CD4-positive, alpha-beta T cell treated with Interleukin-2 at 100 ng/mL for 4 hours (primary cell): ENCODE data around the gene SPECC1.
"Not testable (repeated sequence)": the region's sequence is repeated elsewhere in the genome, so short reads cannot be mapped to it uniquely, and the experiment has no call there.

Experiments used
- DNase-seq: peaks from one replicate; pipeline ENCODE4 v3.0.0-alpha.2; 2020; ENCODE audit warnings: low spot score

The SPECC1 gene

DNA sequence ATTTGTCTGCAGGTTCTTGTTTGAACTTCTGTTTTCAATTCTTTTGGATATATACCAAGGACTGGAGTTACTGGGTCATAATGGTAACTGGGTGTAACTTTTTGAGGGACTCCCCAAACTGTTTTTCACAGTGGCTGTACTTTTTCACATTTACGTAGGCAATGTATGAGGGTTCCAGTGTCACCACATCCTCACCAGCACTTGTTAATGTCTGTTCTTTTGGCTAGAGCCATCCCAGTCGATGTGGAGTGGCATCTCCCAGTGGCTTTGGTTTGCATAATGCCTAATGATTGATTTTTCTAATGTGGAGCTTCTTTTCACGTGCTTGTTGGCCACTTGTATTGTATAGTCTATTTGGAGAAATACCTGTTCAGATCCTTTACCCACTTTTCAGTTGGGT lies 59.3 kb downstream of the SPECC1 start:
- DNase-seq: no peak

DNA sequence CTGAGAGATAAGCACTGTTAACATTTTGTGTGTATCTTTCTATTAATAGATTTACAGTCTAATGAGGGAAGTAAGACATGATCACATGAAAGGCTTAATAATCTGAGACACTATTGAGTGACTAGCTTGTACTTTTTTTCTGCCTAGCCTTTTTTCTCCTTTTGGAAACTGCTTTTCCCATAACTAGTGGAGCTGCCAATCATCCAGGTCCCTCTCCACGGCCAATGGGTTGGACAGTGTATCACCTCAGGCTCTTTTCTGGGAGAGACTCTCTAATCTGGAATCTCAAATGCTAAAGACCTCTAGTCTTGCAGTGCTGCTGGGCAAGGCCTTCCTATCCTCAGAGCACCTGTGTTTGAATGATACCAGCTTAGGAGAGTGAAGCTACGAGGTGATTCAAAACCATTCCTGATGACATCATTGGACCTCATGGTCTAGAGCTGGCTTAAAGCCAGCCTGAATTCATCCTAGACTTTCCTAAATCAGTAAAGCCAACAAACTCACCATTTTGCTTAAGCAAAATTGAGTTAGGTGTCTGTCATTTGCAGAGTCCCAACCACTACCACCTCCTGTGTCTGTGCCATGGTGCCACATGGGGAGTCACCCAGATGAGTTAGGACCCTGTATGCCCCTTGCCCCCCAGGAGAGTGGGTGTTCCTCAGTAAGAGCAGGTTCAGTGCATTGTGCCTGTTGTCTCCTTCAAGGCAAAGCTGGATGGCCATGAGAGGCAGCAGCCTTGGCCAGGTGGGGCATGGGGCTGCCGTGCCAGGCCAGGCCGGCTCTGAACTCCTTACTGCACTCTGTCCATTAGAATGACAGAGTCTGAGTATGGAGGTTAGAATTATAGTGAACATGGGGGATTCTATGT lies 62.9 kb downstream of the SPECC1 start:
- DNase-seq: no peak

DNA sequence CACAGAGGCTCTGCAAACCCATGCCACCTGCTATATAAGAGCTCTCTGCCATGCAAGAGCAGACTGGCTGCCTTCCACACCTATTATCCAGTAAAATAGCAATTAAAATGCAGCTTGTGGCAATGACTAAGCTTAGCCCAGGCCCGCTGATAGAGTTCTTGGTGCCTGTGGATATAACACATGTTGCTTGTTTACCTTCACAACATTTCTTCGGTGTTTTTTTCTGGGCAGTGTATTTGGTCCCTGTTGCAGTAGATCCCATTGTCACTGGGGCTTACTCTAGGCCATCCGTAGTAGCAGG lies 63.5 kb downstream of the SPECC1 start:
- no peak for DNase-seq

DNA sequence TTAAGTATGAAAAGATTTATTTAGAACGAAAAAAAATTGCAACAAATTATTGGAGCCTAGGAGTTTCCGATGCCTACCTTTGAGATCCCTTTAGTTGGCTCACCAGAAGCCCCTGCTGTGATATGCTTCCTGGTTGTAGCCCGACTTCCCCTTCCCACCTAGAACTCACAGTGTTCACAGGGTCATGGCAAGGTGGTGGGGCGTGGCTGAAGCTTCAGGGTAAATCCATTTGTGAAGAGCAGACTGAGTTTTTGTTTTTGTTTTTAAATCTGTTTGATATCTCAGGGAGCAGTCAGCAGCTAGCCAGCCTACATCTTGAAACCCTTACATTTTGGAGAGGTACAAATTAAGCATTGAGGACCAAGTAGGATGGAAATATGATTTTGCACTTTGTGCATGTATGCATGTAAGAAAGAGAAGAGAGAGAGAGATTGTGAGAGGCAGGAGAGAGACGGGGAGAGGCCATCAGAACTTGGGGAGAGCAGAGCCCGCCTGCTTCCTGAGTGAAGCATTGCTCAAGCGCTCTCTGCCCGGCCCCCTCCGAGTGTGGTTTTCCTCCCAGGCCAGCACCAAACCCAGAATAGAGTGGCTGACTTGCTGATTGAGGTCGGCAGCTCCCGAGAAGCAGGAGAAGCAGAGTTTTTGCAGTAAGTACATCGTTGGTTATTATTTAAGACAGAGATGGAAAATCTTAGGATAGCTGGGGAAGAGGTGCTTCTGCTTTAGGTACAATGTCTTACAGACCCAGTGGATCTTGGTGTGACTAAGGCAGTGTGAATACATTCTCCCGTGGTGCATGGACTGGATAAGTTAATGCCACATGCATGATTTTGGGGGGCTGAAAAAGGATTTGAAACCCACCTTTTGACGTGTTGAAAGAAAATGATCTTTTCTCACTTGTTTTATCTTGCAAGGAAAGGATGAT lies 64.2 kb downstream of the SPECC1 start:
- peak; percentile 26 for DNase-seq

DNA sequence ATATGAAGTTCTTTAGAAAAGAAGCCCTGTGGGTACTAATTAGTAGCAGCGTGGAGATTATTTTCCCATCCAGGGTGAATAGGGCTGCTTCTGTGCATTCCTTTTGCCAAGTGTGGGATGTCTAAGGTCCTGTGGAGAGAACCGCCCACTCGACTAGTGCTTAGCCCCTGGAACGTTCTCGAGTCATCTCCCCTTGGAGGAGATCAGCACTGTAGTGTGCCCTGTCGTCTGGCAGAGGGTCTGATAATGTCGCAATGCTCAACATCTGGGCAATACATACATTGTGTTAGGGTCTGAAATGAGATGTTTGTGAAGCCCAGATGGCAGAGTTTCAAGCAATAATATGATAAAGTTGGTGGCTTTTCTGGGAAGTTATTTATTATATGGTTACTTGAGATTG lies 64.8 kb downstream of the SPECC1 start:
- no peak for DNase-seq

DNA sequence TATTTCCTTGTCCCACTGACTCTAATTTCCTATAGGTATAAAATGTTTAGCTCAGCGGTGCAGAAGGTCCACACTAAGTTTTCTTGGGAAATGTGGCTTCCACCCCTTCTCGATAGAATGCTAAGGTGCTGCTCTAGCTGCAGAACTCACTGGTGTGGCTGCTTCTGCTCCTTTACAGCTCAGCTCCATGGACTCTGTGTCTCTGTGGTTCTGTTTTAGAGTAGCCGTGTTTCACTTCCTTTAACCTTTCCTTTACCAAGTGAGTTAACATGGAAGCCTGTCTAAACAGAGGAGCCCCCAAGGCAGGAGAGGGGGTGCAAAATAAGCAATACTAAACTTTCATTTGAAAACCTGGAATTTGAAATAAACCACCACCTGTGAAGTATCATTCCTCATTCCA lies 65.3 kb downstream of the SPECC1 start:
- no peak for DNase-seq

DNA sequence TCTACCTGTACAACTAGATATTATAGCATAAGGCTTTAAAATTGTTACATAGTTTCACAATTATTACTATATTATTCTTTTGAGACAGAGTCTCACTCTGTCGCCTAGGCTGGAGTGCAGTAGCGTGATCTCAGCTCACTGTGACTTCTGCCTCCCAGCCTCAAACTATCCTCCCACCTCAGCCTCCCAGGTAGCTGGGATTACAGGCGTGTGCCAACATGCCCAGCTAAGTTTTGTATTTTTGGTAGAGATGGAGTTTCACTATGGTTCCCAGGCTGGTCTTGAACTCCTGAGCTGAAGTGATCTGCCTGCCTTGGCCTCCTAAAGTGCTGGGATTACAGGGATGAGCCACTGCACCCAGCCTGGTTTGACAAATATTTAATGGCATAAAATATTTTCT lies 67.0 kb downstream of the SPECC1 start:
- not testable (repeated sequence) for DNase-seq

DNA sequence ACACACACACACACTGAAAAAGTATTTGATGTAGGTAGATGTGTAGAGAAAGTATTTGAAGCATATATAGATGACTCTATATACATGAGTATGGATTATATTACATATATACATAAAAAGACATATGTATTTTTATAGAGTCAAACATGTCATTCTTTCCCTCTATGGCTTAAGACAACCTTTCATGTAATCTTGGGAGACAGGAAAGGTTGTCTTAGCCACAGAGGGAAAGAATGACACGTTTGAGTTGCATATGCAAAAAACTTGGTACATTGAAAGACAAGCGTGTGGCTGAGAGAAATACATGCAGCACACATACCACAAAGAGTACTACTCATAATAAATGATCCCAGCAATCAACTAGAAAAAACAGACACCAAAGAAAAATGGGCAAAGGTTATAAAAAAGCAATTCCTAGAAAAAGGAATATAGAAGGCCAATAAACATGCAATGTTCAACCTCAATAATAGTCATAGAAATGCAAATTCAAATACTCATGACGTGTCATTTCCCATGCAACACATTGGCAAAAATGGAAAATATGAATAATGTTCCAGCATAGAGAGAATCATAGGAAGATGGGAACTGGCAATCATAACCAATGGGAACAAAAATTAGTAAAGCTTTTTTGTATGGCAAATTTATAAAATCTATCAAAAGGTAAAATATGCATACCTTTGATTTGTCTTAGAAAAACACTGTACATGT lies 69.0 kb downstream of the SPECC1 start:
- DNase-seq: no peak

DNA sequence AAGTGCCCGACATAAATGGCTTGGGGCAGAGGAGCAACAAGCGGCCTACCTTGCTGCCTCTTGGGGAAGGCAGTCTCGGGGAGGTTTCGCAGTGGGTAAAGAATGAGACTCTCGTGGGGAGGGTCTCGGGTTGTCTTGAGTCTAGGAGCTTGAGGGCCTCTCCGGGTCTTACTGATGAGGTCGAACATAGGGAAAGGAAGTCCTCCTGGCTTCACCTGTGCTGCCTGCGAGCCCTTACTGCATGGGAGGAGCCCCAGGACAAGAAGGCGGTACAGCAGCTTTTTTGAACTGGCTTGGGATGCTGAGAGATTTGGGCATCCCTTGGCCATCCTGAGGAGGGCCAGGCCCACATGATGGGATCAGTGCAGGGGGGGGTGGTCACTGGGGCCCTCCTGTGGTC lies 71.4 kb downstream of the SPECC1 start:
- DNase-seq: no peak

DNA sequence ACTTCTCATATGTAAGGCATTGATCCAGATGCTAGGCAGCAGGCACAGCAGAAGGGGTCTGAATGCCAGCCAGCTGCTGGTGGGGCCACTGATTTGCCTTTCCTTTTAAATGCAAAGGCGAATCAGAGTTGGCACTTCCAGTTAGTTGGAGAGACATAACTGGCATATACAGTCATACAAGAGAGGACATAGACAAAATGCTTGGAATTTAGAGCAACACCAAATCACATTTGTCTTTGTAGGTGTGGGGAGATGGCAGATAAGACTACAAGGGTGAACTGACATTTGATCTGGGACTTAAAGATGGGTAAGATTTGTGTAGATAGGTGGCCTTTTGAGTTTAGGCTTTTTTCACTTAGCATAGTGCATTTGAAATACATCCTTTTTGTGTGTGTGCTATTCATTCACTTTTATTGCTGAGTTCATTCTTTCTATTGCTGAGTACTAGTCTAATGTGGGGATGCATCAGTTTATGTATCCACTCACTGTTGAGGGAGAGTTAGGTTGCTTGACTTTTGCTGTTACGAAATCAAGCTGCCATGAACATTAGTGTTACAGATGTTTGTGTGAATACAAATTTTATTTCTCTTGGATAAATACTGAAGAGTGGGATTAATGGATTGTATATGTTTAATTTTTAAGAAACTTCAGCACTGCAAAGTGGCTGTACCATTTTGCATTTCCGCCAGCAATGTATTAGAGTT lies 74.1 kb downstream of the SPECC1 start:
- DNase-seq: no peak

DNA sequence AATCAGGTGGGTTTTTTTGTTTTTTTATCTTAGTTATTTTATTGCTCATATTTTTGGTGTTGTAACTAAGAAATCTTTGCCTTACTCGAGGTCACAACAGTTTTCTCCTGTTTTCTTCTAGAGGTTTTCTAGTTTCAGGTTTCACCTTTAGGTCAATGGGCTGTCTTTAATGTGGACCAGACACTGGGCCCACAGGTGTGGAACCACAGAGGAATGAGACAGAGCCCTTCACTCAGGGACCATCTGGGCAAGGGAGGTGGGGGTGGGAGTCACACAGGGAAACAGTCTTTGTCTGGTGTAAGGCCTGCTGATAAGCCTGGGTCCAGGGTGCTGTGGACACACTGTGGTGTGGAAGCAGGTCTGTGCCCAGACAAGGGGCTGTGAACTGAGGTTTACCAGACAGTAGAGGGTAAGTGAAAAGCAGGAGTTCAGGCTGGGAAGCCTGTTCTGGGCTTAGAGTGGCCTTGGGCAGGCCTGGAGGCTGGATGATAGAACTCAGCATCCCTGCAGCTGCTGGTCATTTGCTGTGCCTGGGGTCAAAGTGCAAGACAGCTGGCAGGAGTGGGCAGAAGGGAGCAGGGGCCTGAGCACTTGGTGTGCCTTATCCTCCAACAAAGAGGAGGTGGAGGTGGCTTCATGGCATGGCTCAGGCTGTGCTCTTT lies 75.6 kb downstream of the SPECC1 start:
- DNase-seq: no peak

DNA sequence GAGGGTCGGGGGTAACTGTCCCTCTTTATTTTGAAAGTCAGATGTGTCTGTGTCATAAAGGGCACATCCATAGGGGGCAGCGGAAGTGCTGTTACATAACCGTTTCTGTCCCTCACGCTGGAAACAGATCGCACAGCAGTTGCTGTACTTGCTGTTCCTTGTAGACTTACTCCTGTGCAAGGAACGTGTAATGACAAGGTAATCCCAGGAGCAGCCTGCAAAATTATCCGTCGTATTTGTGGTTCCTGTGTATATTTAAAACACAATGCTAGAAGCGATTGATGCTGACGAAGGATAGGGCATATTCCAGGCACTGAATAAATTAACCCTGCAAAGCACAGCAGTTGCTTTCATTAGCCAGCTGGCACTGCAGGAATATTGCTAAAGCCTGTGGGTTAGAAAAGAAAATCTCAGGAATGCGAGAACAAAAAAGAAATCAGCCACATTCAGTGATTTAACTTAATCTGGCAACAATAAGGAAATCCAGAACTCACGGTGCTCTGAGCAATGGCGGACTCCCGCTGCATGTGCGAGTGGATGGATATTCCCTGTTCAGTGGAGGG lies 76.2 kb downstream of the SPECC1 start:
- no peak for DNase-seq

DNA sequence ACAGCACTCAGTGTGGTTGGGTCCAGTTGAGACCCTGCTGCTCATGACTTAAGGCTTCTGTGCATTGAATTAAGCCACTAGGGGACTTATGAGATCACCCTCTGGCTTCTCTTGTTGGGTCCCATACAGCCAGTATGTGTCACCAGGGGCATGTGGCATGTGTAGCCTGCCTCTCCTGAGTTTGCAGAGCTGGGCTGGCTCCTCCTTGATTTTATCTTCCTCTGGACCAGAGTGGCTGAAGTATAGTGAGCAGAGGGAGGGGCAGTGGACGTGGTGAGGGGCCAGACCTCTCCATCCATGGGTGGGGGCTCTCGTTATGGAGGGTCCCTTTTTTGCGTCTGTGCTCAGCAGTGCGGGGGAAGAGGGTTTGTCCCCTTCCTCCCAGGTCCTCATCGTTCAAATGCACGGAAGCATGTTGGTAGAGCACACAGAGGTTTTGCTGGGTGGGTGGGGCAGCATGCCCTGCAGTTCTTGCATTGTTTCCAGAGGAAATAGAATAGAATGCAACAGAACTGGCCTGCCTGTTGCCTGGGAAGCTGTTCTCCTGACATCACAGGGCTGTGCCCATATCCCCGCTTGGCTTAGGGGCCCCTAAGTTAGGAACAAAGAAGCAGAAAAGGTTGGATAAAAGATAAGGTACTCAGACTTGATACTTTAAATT lies 77.4 kb downstream of the SPECC1 start:
- DNase-seq: no peak

DNA sequence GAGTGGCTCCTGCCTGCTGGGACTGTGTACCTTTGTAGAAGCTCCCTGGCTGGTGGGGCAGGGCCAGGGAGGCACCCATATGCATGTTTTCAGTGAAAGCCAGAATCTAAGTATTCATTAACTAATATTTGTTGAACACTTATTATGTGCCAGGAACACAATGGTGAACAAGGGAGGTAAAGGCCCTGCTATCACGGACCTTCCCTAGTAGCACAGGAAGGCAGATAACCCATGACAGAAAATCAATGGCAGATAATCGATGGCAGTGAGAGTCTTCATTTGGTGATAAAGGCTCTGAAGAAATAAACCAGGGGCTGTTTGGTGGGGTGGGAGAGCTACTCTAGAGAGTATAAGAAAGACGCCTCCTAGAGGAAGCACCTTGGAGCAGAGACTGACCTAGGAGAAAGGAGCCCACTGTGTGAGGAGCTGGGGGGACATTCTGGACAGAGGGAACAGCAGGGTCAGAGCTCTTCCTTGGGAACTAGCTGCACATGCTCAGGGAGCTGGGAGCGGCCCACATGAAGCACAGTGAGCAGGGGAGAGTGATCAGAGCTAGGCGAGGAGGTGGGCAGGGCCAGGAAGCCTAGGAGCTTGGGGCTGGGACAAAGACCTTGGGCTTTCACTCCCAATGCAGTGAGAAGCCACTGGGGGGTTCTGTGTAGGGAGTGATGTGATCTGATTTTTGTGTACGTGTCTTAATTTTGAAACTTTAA lies 78.5 kb downstream of the SPECC1 start:
- no peak for DNase-seq

DNA sequence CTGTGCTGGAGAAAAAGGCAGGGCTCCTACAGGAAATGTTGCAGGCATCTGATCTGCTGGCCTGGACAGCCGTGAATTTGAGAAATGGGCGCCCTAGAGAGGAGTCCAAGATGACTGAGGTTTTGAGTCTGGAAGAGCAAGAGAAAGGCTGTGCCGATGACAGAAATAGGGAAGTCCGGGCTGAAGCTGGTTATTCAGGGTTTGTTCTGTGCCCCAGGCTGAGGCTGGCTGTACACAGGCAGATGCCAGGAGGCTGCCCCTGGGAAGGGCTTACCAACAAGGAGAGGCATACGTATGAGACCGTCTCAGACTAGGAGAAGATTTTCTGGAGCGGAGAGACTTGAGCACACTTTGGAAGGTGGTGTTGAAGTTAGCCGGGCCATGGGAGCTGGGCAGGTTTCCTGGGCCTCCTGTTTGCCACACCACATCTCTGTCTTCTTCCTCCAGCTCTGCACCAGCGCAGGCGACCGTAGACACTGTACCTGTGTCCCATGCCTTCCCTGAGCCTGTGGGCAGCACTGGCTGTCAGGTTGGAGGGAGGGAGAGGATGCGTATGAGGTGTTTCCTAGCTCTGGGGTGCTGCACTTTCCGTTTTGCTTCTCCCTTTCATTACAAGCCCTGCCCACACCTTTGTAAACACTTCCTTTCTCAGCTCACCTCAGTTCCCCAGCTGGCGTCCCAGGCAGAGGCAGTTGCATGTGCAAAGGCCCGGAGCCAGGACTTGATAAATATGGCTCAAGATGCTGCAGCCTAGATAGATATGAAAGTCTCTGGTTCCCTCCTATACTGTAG lies 80.8 kb downstream of the SPECC1 start:
- no peak for DNase-seq

DNA sequence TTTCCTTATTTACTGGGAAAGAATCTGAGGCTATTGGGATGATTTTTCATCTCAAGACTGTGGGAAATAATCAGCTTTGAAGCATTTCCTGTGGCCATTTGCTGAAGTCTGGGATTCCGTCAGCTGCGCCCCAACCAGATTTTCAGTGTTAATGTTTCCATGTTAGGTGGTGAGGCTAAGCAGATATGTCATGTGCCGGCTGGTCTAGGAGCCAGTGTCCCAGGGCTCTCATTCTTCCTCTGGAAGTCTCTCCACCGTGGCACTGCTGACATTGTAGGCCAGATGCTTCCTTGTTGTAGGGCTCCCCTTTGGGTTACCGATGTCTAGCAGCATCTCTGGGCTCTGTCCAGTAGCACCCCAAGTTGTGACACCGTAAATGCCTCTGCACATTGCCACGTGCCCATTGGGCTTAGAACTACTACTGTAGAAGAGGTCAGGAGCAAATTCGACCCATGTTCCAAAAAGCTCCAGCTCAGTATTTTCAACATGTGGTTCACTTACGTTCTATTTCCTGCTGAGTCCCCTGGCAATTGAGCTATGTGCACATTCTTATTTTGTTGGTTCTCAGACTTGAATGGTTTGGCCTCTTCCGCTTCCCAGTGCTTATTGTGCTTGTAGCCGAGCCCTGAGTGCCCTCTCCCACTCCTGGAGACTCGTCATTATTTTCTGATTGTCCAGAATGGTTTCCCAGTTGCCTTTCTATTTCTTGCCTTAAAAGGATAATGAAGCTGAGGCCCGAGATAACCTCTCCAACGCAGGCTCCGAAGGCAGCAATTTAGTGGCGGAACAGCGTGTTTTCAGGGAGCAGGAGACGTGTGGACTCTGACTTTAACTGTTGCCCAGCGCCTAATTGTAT lies 82.2 kb downstream of the SPECC1 start:
- DNase-seq: no peak

DNA sequence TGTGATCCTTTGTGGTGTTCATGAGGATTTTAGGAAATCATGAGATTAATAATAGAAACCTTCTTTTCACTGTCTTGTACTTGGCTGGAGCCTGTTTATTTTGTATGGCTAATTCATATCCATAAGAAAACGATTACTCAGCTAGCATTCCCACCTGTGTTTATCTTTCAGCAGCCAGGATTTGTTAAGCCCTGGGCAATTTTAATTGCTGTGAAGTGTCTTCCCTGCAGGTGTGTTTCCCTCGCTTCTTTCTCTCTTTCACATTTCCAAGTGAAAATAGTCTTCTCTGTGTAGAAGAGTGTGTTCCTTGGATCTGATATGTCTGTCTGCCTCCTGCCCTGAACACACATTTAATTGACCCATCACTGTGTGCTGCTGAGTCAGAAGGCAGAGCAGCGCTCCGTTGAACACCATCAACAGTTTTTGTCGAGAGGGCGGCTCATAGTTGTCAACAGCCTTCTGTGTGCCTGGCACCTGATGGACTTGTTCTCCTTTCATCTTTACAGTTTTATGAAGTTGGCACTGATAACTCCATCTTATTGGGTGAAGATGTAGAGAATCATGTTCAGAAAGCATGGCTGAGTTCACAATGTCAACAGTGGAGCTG lies 83.2 kb downstream of the SPECC1 start:
- DNase-seq: no peak
